ENCODE measurements around the gene DOK6. TPM values are rescaled to one million over a fixed set of nuclear protein-coding genes. Genes with fewer than 3 reads are reported as not detected.
"Not testable (repeated sequence)": the region's sequence is repeated elsewhere in the genome, so short reads cannot be mapped to it uniquely, and the experiment has no call there.

DOK6 gene
- total RNA-seq, 1 donor from 2014 or later = not detected

- H3K4me3 Mint-ChIP-seq = no peak overlapping the region
- no peaks in the 10 kb centered on the region for H3K36me3 Mint-ChIP-seq (ENCODE audit: low read depth)
- ATAC-seq (ENCODE audit: low read depth) = no peak
- DNase-seq = no peak
- ChIA-PET CTCF (interaction anchor here (0.8 kb wide), 1 partner anchor 87 kb away, joined by 4 read pairs; no protein-coding TSS in a partner anchor), POLR2A (interaction anchor here (0.7 kb wide), 1 partner anchor 57 kb away, joined by 3 read pairs; no protein-coding TSS in a partner anchor)
- H3K4me1 Mint-ChIP-seq = no peaks in the 10 kb centered on the region
- TF ChIP-seq CTCF (IDR thresholded peaks at IDR 0.05) = no peak
- H3K27ac Mint-ChIP-seq = no peak overlapping the region
- no peaks in the 10 kb centered on the region for H3K27me3 Mint-ChIP-seq
- intact Hi-C loops (cut with micrococcal nuclease) = no loop called here
- no peaks in the 10 kb centered on the region for H3K9me3 Mint-ChIP-seq
These were observed 472.0 kb downstream of the DOK6 start for GRCh38 chr18:69872661-69873060.

- H3K36me3 Mint-ChIP-seq (ENCODE audit: low read depth) = no peaks in the 10 kb centered on the region
- DNase-seq (no peak), ATAC-seq (ENCODE audit: low read depth) (no peak)
- peaks cover 3% of the 10 kb centered on the region for H3K9me3 Mint-ChIP-seq
- TF ChIP-seq CTCF (IDR thresholded peaks at IDR 0.05) = no peak
- POLR2A ChIA-PET = no interaction called here
- intact Hi-C loops (cut with micrococcal nuclease) = no loop called here
- CTCF ChIA-PET = no interaction called here
- H3K4me3 Mint-ChIP-seq = no peak overlapping the region
- H3K27me3 Mint-ChIP-seq = no peaks in the 10 kb centered on the region
- no peak overlapping the region for H3K27ac Mint-ChIP-seq
- H3K4me1 Mint-ChIP-seq = no peaks in the 10 kb centered on the region
These were observed 473.4 kb downstream of the DOK6 start for GRCh38 chr18:69874058-69874457.

GRCh38 chr18:69876490-69876889 lies 475.8 kb downstream of the DOK6 start:
- H3K4me1 Mint-ChIP-seq = no peaks in the 10 kb centered on the region
- DNase-seq = no peak
- TF ChIP-seq CTCF (IDR thresholded peaks at IDR 0.05) = no peak
- ChIA-PET POLR2A (no interaction called here), CTCF (no interaction called here)
- intact Hi-C loops (cut with micrococcal nuclease) = no loop called here
- no peak overlapping the region for H3K4me3 Mint-ChIP-seq
- H3K27me3 Mint-ChIP-seq = no peaks in the 10 kb centered on the region
- no peak for ATAC-seq (ENCODE audit: low read depth)
- H3K27ac Mint-ChIP-seq = no peak overlapping the region
- H3K9me3 Mint-ChIP-seq = peaks cover 5% of the 10 kb centered on the region
- H3K36me3 Mint-ChIP-seq (ENCODE audit: low read depth) = no peaks in the 10 kb centered on the region

- ATAC-seq (ENCODE audit: low read depth) = no peak
- peaks cover 8% of the 10 kb centered on the region for H3K4me1 Mint-ChIP-seq
- no peak for DNase-seq
- H3K27me3 Mint-ChIP-seq = no peaks in the 10 kb centered on the region
- TF ChIP-seq CTCF (IDR thresholded peaks at IDR 0.05) = no peak
- H3K4me3 Mint-ChIP-seq = no peak overlapping the region
- ChIA-PET POLR2A (no interaction called here), CTCF (no interaction called here)
- H3K36me3 Mint-ChIP-seq (ENCODE audit: low read depth) = no peaks in the 10 kb centered on the region
- intact Hi-C loops (cut with micrococcal nuclease) = no loop called here
- H3K9me3 Mint-ChIP-seq = peaks cover 5% of the 10 kb centered on the region
- no peak overlapping the region for H3K27ac Mint-ChIP-seq
These were observed 477.7 kb downstream of the DOK6 start for GRCh38 chr18:69878213-69878933.

GRCh38 chr18:69879051-69879450 lies 478.4 kb downstream of the DOK6 start:
- ATAC-seq (ENCODE audit: low read depth); H3K27me3 Mint-ChIP-seq; H3K9me3 Mint-ChIP-seq; H3K36me3 Mint-ChIP-seq (ENCODE audit: low read depth); intact Hi-C loops (cut with micrococcal nuclease); DNase-seq; H3K27ac Mint-ChIP-seq; CTCF ChIA-PET; H3K4me3 Mint-ChIP-seq; POLR2A ChIA-PET: not testable (repeated sequence)
- peaks cover 15% of the 10 kb centered on the region for H3K4me1 Mint-ChIP-seq

GRCh38 chr18:69880083-69880482 lies 479.4 kb downstream of the DOK6 start:
- intact Hi-C loops (cut with micrococcal nuclease) = no loop called here
- Mint-ChIP-seq H3K4me1 (peaks cover 22% of the 10 kb centered on the region), H3K9me3 (peaks cover 5% of the 10 kb centered on the region), H3K27ac (no peak overlapping the region), H3K27me3 (no peaks in the 10 kb centered on the region), H3K36me3 (ENCODE audit: low read depth) (no peaks in the 10 kb centered on the region), H3K4me3 (no peak overlapping the region)
- ATAC-seq (ENCODE audit: low read depth) (no peak), DNase-seq (no peak)
- TF ChIP-seq CTCF (IDR thresholded peaks at IDR 0.05) = no peak
- ChIA-PET POLR2A (no interaction called here), CTCF (no interaction called here)
